Heart left ventricle (tissue), 13 donors: ENCODE measurements around the gene TMEM109.

Experiments used
- POLR2A ChIP-seq, 2 donors: fragments of 450-650 bp; IDR thresholded peaks; one replicate each; pipeline ENCODE4 v1.6.1; 2017; ENCODE audit warnings: antibody characterized with exemption in 2 of 2, mild to moderate bottlenecking in 2 of 2, moderate library complexity in 2 of 2
- TF ChIP-seq, protein P1 (sequence below), 12 donors: fragments of 200-600 bp; sonication (generic) in 4 of 12; IDR thresholded peaks; one replicate each; pipeline versions ENCODE4 v1.5.0 to v1.8.0; 2018 to 2022; ENCODE audit warnings: antibody characterized with exemption in 12 of 12, mild to moderate bottlenecking in 5 of 12
- donor health status: ischemic (EF 13 %, LVEDD 7.1; RV severe dilation, severe dysfunction).
- donor health status: DM: no; HTN: yes; CAD: no.
- donor health status: DM: no; HTN: no; CAD: no.
- donor health status: ischemic (EF 25% LVEDD 6.9; RV normal size, moderate dysfunction).
- donor health status: ischemic (EF 25% LVEDD 5.7; RV mildly dilated, moderate dysfunction).
- donor health status: ischemic (EF 35%, LVEDD 5.7; RV mildly dilated, moderate dysfunction).
- donor health status: nonischemic (EF 11% LVEDD 7.7; RV severe dilation, severe dysfunction).
- donor health status: DM: yes; HTN: yes; CAD: no.
- donor health status: PGD.
- donor health status: ischemic (EF 29% LVEDD 5.4; RV normal size, mild dysfunction).
- donor health status: nonischemic (EF 23%, LVEDD 6.1; RV moderate dilation, normal function).

- TF ChIP-seq, protein P1, sequence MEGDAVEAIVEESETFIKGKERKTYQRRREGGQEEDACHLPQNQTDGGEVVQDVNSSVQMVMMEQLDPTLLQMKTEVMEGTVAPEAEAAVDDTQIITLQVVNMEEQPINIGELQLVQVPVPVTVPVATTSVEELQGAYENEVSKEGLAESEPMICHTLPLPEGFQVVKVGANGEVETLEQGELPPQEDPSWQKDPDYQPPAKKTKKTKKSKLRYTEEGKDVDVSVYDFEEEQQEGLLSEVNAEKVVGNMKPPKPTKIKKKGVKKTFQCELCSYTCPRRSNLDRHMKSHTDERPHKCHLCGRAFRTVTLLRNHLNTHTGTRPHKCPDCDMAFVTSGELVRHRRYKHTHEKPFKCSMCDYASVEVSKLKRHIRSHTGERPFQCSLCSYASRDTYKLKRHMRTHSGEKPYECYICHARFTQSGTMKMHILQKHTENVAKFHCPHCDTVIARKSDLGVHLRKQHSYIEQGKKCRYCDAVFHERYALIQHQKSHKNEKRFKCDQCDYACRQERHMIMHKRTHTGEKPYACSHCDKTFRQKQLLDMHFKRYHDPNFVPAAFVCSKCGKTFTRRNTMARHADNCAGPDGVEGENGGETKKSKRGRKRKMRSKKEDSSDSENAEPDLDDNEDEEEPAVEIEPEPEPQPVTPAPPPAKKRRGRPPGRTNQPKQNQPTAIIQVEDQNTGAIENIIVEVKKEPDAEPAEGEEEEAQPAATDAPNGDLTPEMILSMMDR (IDR thresholded peaks at IDR 0.05) = no peak
- no peak for TF ChIP-seq POLR2A (IDR thresholded peaks at IDR 0.05)
Observed at GRCh38 chr11:60918251-60918938, 4.4 kb downstream of the TMEM109 start.
